Tibial artery (tissue), 4 donors: ENCODE data around the gene WASF3.

Source experiments
- DNase-seq, 2 donors: peaks; one replicate each; pipeline ENCODE4 v3.0.0-alpha.2; 2019
- H3K27ac ChIP-seq, 2 donors: fragments of 200-600 bp; sonication (generic) in 1 of 2; 1 replicate in 1 of 2; 2 replicates in 1 of 2; pipeline ENCODE4 v1.5.1; 2018 to 2019; ENCODE audit warnings: mild to moderate bottlenecking in 1 of 2
- H3K27me3 ChIP-seq, 2 donors: fragments of 200-600 bp; sonication (generic) in 1 of 2; one replicate each; pipeline versions ENCODE4 v1.5.1 to v1.6.0; 2016 to 2019
- H3K36me3 ChIP-seq, 3 donors: fragments of 200-600 bp; sonication (generic) in 2 of 3; one replicate each; pipeline ENCODE4 v1.5.1; 2016 to 2019; ENCODE audit warnings: mild to moderate bottlenecking in 2 of 3
- H3K4me1 ChIP-seq, 4 donors: fragments of 200-600 bp; sonication (generic) in 2 of 4; 1 replicate in 3 of 4; 2 replicates in 1 of 4; pipeline ENCODE4 v1.5.1; 2016 to 2019
- H3K4me3 ChIP-seq, 2 donors: fragments of 200-600 bp; sonication (generic) in 1 of 2; 1 replicate in 1 of 2; 2 replicates in 1 of 2; pipeline ENCODE4 v1.5.1; 2018 to 2019; ENCODE audit warnings: mild to moderate bottlenecking in 2 of 2
- H3K9me3 ChIP-seq, 3 donors: fragments of 200-600 bp; sonication (generic) in 1 of 3; one replicate each; pipeline ENCODE4 v1.5.1; 2016 to 2019
- intact Hi-C: fragments of 100-400 bp; cut with DNase I; formaldehyde crosslinking; loops from one replicate; pipeline ENCODE4 v1.15.0; 2023; ENCODE audit warnings: low total_unique reads
- TF ChIP-seq, protein P1 (sequence below), 2 experiments: fragments of 200-600 bp in 1 of 2; fragments of 450-650 bp in 1 of 2; IDR thresholded peaks; one replicate each; pipeline ENCODE4 v1.5.1; 2017 to 2019; ENCODE audit warnings: antibody characterized with exemption in 2 of 2, mild to moderate bottlenecking in 1 of 2, moderate library complexity in 1 of 2

WASF3 gene

GRCh38 chr13:26526702-26527216, 30.7 kb upstream of the WASF3 start:
- DNase-seq = no peak
- H3K4me1 ChIP-seq = no peaks in the 10 kb centered on the region
- H3K9me3 ChIP-seq = no peaks in the 10 kb centered on the region
- no peak overlapping the region for H3K27ac ChIP-seq
- no peaks in the 10 kb centered on the region for H3K36me3 ChIP-seq
- TF ChIP-seq, protein P1, sequence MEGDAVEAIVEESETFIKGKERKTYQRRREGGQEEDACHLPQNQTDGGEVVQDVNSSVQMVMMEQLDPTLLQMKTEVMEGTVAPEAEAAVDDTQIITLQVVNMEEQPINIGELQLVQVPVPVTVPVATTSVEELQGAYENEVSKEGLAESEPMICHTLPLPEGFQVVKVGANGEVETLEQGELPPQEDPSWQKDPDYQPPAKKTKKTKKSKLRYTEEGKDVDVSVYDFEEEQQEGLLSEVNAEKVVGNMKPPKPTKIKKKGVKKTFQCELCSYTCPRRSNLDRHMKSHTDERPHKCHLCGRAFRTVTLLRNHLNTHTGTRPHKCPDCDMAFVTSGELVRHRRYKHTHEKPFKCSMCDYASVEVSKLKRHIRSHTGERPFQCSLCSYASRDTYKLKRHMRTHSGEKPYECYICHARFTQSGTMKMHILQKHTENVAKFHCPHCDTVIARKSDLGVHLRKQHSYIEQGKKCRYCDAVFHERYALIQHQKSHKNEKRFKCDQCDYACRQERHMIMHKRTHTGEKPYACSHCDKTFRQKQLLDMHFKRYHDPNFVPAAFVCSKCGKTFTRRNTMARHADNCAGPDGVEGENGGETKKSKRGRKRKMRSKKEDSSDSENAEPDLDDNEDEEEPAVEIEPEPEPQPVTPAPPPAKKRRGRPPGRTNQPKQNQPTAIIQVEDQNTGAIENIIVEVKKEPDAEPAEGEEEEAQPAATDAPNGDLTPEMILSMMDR (IDR thresholded peaks at IDR 0.05) = no peak
- peaks cover 0 to 4% of the 10 kb centered on the region in 2 donors for H3K27me3 ChIP-seq
- intact Hi-C loops = no loop called here
- H3K4me3 ChIP-seq = no peak overlapping the region

- peaks cover 0 to 4% of the 10 kb centered on the region in 2 donors for H3K27me3 ChIP-seq
- intact Hi-C loops = no loop called here
- no peak overlapping the region for H3K27ac ChIP-seq
- TF ChIP-seq, protein P1 (IDR thresholded peaks at IDR 0.05) = no peak
- DNase-seq = no peak
- no peaks in the 10 kb centered on the region for H3K36me3 ChIP-seq
- no peaks in the 10 kb centered on the region for H3K4me1 ChIP-seq
- H3K9me3 ChIP-seq = no peaks in the 10 kb centered on the region
- H3K4me3 ChIP-seq = no peak overlapping the region
These were observed 29.0 kb upstream of the WASF3 start for GRCh38 chr13:26528527-26528926.

- peaks cover 0 to 4% of the 10 kb centered on the region in 2 donors for H3K27me3 ChIP-seq
- intact Hi-C loops = no loop called here
- no peak overlapping the region for H3K4me3 ChIP-seq
- H3K4me1 ChIP-seq = no peaks in the 10 kb centered on the region
- H3K9me3 ChIP-seq = no peaks in the 10 kb centered on the region
- H3K36me3 ChIP-seq = no peaks in the 10 kb centered on the region
- no peak for DNase-seq
- no peak overlapping the region for H3K27ac ChIP-seq
- TF ChIP-seq, protein P1 (IDR thresholded peaks at IDR 0.05) = no peak
These were observed 28.0 kb upstream of the WASF3 start for GRCh38 chr13:26529441-26529840.

GRCh38 chr13:26531742-26532141, 25.7 kb upstream of the WASF3 start:
- H3K9me3 ChIP-seq = no peaks in the 10 kb centered on the region
- H3K27me3 ChIP-seq = peaks cover 0 to 4% of the 10 kb centered on the region in 2 donors
- no peak overlapping the region for H3K4me3 ChIP-seq
- H3K27ac ChIP-seq = no peak overlapping the region
- no peaks in the 10 kb centered on the region for H3K36me3 ChIP-seq
- TF ChIP-seq, protein P1 (IDR thresholded peaks at IDR 0.05) = no peak
- intact Hi-C loops = no loop called here
- no peak for DNase-seq
- no peaks in the 10 kb centered on the region for H3K4me1 ChIP-seq

GRCh38 chr13:26534036-26534726, 23.3 kb upstream of the WASF3 start:
- no peaks in the 10 kb centered on the region for H3K9me3 ChIP-seq
- no peak for DNase-seq
- no peak overlapping the region for H3K27ac ChIP-seq
- TF ChIP-seq, protein P1 (IDR thresholded peaks at IDR 0.05) = no peak
- no peaks in the 10 kb centered on the region for H3K36me3 ChIP-seq
- H3K27me3 ChIP-seq = no peaks in the 10 kb centered on the region
- H3K4me1 ChIP-seq = peaks cover 0 to 6% (median 0%) of the 10 kb centered on the region in 4 donors
- no peak overlapping the region for H3K4me3 ChIP-seq
- intact Hi-C loops = no loop called here
